Smooth muscle cell (in vitro differentiated cells): ENCODE results near the gene MMD. TPM values are rescaled to one million over a fixed set of nuclear protein-coding genes. Genes with fewer than 3 reads are reported as not detected.

ENCODE experiments used
- DNase-seq: peaks from one replicate; lab custom pipeline; 2025; ENCODE audit not compliant: unreplicated experiment; lab: John Stamatoyannopoulos, UW
- H2AFZ ChIP-seq: fragments of 200-600 bp; sonication (generic); 2 replicates; pipeline ENCODE4 v1.6.0; 2016; ENCODE audit warnings: antibody characterized with exemption, low read depth, mild to moderate bottlenecking
- H3F3A ChIP-seq: fragments of 200-600 bp; sonication (generic); 2 replicates; pipeline ENCODE4 v1.6.0; 2017; ENCODE audit warnings: antibody characterized with exemption, low read depth
- H3K27ac ChIP-seq: fragments of 200-600 bp; sonication (generic); 2 replicates; pipeline ENCODE4 v1.5.1; 2016; ENCODE audit warnings: low read depth, mild to moderate bottlenecking
- H3K27me3 ChIP-seq: fragments of 200-600 bp; sonication (generic); 2 replicates; pipeline ENCODE4 v1.6.1; 2016; ENCODE audit warnings: low read depth, mild to moderate bottlenecking
- H3K36me3 ChIP-seq: fragments of 200-600 bp; sonication (generic); 2 replicates; pipeline ENCODE4 v1.5.1; 2016; ENCODE audit warnings: low read depth
- H3K4me1 ChIP-seq: fragments of 200-600 bp; sonication (generic); 2 replicates; pipeline ENCODE4 v1.5.1; 2016; ENCODE audit warnings: low read depth
- H3K4me2 ChIP-seq: fragments of 200-600 bp; sonication (generic); 2 replicates; pipeline ENCODE4 v1.6.0; 2016; ENCODE audit warnings: mild to moderate bottlenecking
- H3K4me3 ChIP-seq: fragments of 200-600 bp; sonication (generic); 2 replicates; pipeline ENCODE4 v1.5.1; 2016; ENCODE audit warnings: mild to moderate bottlenecking
- H3K79me2 ChIP-seq: fragments of 200-600 bp; sonication (generic); 2 replicates; pipeline ENCODE4 v1.6.0; 2016; ENCODE audit warnings: low read depth, mild to moderate bottlenecking
- H3K9ac ChIP-seq: fragments of 200-600 bp; sonication (generic); 2 replicates; pipeline ENCODE4 v1.6.0; 2016; ENCODE audit warnings: low read depth
- H3K9me3 ChIP-seq: fragments of 200-600 bp; sonication (generic); replicated peaks from 2 replicates; pipeline ENCODE4 v1.5.1; 2016; ENCODE audit warnings: low read depth
- H4K20me1 ChIP-seq: fragments of 200-600 bp; sonication (generic); 2 replicates; pipeline ENCODE4 v1.6.0; 2016; ENCODE audit warnings: low read depth
- CTCF ChIP-seq: fragments of 200-600 bp; sonication (generic); IDR thresholded peaks from 2 replicates; pipeline ENCODE4 v1.5.1; 2017; ENCODE audit warnings: borderline replicate concordance, mild to moderate bottlenecking, antibody characterized with exemption; ENCODE audit not compliant: insufficient read depth, poor library complexity, severe bottlenecking
- WGBS: methylation state at CpG from one replicate; pipeline ENCODE4 v1.1.7; 2016; ENCODE audit warnings: low lambda C conversion rate; 5-methylcytosine and 5-hydroxymethylcytosine counted together
- polyA plus RNA-seq: library from polyadenylated mRNA; unstranded; fragments of >200 nt; fragmentation: Nextera tagmentation; extraction: Ambion mirVana; gene quantifications from 2 replicates; pipeline ENCODE4 v1.2.1, GENCODE V29; 2016
- total RNA-seq: library from RNA; depleted of rRNA; stranded (reverse); fragments of >200 nt; gene quantifications from 2 replicates; pipeline ENCODE4 v1.2.3, GENCODE V29; 2014

The MMD gene
- total and polyA plus RNA-seq, 2 experiments from 2014 or later: 18.0 to 19.6 TPM

GRCh38 chr17:55452139-55452790, 30.6 kb upstream of the MMD start:
- Histone ChIP-seq H3K27me3 (no peaks in the 10 kb centered on the region), H3K9ac (no peak overlapping the region), H3K4me3 (no peak overlapping the region), H3K4me2 (peak overlapping the region; percentile 20), H3K27ac (peak overlapping the region; percentile 52), H3F3A (peaks cover 21% of the 10 kb centered on the region), H2AFZ (no peak overlapping the region), H3K36me3 (no peaks in the 10 kb centered on the region), H3K79me2 (no peaks in the 10 kb centered on the region), H3K9me3 (no peaks in the 10 kb centered on the region), H3K4me1 (no peaks in the 10 kb centered on the region), H4K20me1 (no peaks in the 10 kb centered on the region)
- 32% methylated on average over 5 of the region's 5 CpGs for WGBS
- TF ChIP-seq CTCF: no peak
- DNase-seq: no peak

GRCh38 chr17:55451758-55452138, 30.1 kb upstream of the MMD start:
- TF ChIP-seq CTCF: no peak
- no peaks in the 10 kb centered on the region for H4K20me1 ChIP-seq

GRCh38 chr17:55451203-55451641, 29.6 kb upstream of the MMD start:
- H3K9me3 ChIP-seq: no peaks in the 10 kb centered on the region
- H3K9ac ChIP-seq: no peak overlapping the region
- TF ChIP-seq CTCF: no peak
- H4K20me1 ChIP-seq: no peaks in the 10 kb centered on the region
- H2AFZ ChIP-seq: no peak overlapping the region
- H3K4me3 ChIP-seq: no peak overlapping the region
- H3K4me2 ChIP-seq: no peak overlapping the region
- peaks cover 21% of the 10 kb centered on the region for H3F3A ChIP-seq
- no peak for DNase-seq
- H3K36me3 ChIP-seq: no peaks in the 10 kb centered on the region
- 64% methylated on average over 1 of the region's 1 CpG for WGBS
- no peaks in the 10 kb centered on the region for H3K27me3 ChIP-seq
- H3K27ac ChIP-seq: no peak overlapping the region
- H3K4me1 ChIP-seq: no peaks in the 10 kb centered on the region
- H3K79me2 ChIP-seq: no peaks in the 10 kb centered on the region

More at GRCh38 chr17:55451758-55452138, 30.1 kb upstream of the MMD start:
- DNase-seq: no peak
- Histone ChIP-seq H3K27ac (no peak overlapping the region), H3K27me3 (no peaks in the 10 kb centered on the region), H3K4me3 (no peak overlapping the region), H2AFZ (no peak overlapping the region), H3K79me2 (no peaks in the 10 kb centered on the region), H3F3A (peaks cover 21% of the 10 kb centered on the region), H3K36me3 (no peaks in the 10 kb centered on the region), H3K4me2 (no peak overlapping the region), H3K4me1 (no peaks in the 10 kb centered on the region), H3K9me3 (no peaks in the 10 kb centered on the region), H3K9ac (no peak overlapping the region)
- WGBS: 98% methylated on average over 2 of the region's 2 CpGs
